Panc1 (cell line): ENCODE results near the gene ATXN10. TPM values are rescaled to one million over a fixed set of nuclear protein-coding genes. Genes with fewer than 3 reads are reported as not detected.

ENCODE experiments used
- ATAC-seq: fragments of 200-7000 bp; cut with Tn5 transposase; 2 replicates; pipeline ENCODE4 v1.9.1; 2020; ENCODE audit warnings: mild to moderate bottlenecking, moderate library complexity
- BruUV-seq: library from RNA; stranded (reverse); fragments of 400-500 nt; replicated peaks from 2 replicates; lab custom pipeline; 2021; lab: Mats Ljungman, UMichigan
- CTCF ChIA-PET: fragments of 300-600 bp; sonication (Branson Sonifier 250); formaldehyde crosslinking; loops from one replicate; lab custom pipeline; 2022; ENCODE audit warnings: antibody characterized with exemption; lab: Charles Lee
- POLR2A ChIA-PET: fragments of 300-600 bp; sonication (Branson Sonifier 250); formaldehyde crosslinking; loops from one replicate; lab custom pipeline; 2022; ENCODE audit warnings: antibody characterized with exemption; lab: Charles Lee
- DNase-seq: peaks from one replicate; pipeline ENCODE4 v3.0.0-alpha.2; 2010; ENCODE audit warnings: low read depth, low spot score
- H3K27ac ChIP-seq: 2 replicates; pipeline ENCODE4 v1.5.1; 2011; ENCODE audit warnings: mild to moderate bottlenecking, low read length, inconsistent platforms
- H3K27me3 ChIP-seq: fragments of 200-500 bp; sonication (Bioruptor generic); 2 replicates; pipeline ENCODE4 v1.6.0; 2014; ENCODE audit warnings: low read length, inconsistent platforms; ENCODE audit not compliant: control insufficient read depth, insufficient read depth
- H3K36me3 ChIP-seq: fragments of 200-500 bp; sonication (Bioruptor generic); 2 replicates; pipeline ENCODE4 v1.5.1; 2014; ENCODE audit warnings: inconsistent platforms, mild to moderate bottlenecking, low read length, moderate library complexity; ENCODE audit not compliant: control insufficient read depth, insufficient read depth
- H3K4me1 ChIP-seq: 2 replicates; pipeline ENCODE4 v1.5.1; 2011; ENCODE audit warnings: inconsistent platforms, mild to moderate bottlenecking, low read length, moderate library complexity; ENCODE audit not compliant: control insufficient read depth, insufficient read depth
- H3K4me3 ChIP-seq, 2 experiments: 2 replicates each; pipeline ENCODE4 v1.5.1; 2011 to 2012; ENCODE audit warnings: low read depth in 2 of 2, low read length in 2 of 2, mild to moderate bottlenecking in 2 of 2, inconsistent platforms in 1 of 2, moderate library complexity in 1 of 2
- H3K9me3 ChIP-seq: fragments of 200-500 bp; sonication (Bioruptor generic); 2 replicates; pipeline ENCODE4 v1.5.1; 2014; ENCODE audit warnings: low read depth, mild to moderate bottlenecking, inconsistent platforms, low read length, moderate library complexity; ENCODE audit not compliant: control insufficient read depth, insufficient read depth
- POLR2AphosphoS5 ChIP-seq: IDR thresholded peaks from 2 replicates; pipeline ENCODE4 v1.6.1; 2012; ENCODE audit warnings: mild to moderate bottlenecking, low read depth, low read length, moderate library complexity
- SIN3A ChIP-seq: IDR thresholded peaks from 2 replicates; pipeline ENCODE4 v1.6.1; 2012; ENCODE audit warnings: low read depth, mild to moderate bottlenecking, low read length, moderate library complexity, borderline replicate concordance; ENCODE audit not compliant: insufficient read depth
- TCF7L2 ChIP-seq: IDR thresholded peaks from 2 replicates; pipeline ENCODE4 v1.6.1; 2011; ENCODE audit warnings: mild to moderate bottlenecking, low read depth, low read length, inconsistent platforms
- in situ Hi-C: cut with HindIII; loops from 2 replicates; pipeline ENCODE4 v1.10.0; 2016; ENCODE audit warnings: low sequenced_read_pairs, low pct_unique_long_range_greater_than_20kb
- intact Hi-C: fragments of 100-400 bp; cut with micrococcal nuclease; formaldehyde crosslinking; loops from one replicate; pipeline ENCODE4 v1.10.0; 2022; ENCODE audit not compliant: unreplicated experiment
- total RNA-seq: library from RNA; stranded (reverse); gene quantifications from one replicate; pipeline ENCODE4 v1.2.1, GENCODE V29; 2021; ENCODE audit not compliant: unreplicated experiment
- TF ChIP-seq, protein P1 (sequence below): fragments of 450-650 bp; IDR thresholded peaks from 2 replicates; pipeline ENCODE4 v1.5.1; 2017; ENCODE audit warnings: mild to moderate bottlenecking
- TF ChIP-seq, protein P2 (sequence below), 2 experiments: IDR thresholded peaks; 2 replicates each; pipeline ENCODE4 v1.6.1; 2011 to 2012; ENCODE audit warnings: low read depth in 2 of 2, control low read depth in 1 of 2, low read length in 1 of 2, mild to moderate bottlenecking in 1 of 2, moderate library complexity in 1 of 2; ENCODE audit not compliant: insufficient read depth in 1 of 2

The ATXN10 gene
- total RNA-seq, 1 experiment from 2014 or later = 184 TPM

DNA sequence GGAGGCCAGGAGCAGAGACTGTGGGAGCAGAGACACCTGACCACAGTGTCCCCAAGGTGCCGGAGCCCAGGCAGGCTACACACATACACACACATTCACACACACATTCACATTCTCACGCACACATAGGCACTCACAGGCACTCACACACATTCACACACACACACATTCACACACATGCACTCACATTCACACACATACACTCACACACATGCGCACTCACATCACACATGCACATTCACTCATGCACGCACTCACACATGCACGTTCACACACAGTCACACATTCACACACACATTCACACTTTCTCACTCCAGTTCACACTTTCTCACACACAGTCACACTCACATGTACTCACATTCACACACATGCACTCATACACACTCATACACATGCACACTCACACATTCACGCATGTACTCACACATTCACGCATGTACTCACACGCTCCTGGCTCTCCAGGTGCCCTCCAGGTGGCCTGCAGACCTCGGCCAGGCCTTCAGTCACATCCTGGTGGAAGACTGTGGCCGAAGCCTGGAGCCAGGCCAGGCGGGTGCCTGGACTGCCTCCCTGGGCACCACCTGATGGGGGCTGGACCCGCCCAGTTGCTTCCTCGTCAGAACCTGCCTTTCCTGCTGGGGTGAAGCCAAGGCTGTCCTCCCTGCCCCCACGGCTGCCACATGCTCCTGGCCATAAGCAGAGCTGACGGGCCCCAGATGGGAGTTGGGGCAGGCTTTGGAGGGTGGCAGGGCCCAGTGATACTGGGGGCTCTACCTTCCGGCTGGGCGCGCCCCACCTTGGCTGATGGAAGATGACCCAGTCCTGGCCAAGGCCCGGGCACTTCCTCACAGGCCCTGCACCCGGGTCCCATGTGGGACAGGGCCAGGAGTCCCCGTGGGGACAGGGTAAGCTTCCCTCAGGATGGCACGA lies 215.8 kb downstream of the ATXN10 start (continued):
- no peak for TF ChIP-seq SIN3A

DNA sequence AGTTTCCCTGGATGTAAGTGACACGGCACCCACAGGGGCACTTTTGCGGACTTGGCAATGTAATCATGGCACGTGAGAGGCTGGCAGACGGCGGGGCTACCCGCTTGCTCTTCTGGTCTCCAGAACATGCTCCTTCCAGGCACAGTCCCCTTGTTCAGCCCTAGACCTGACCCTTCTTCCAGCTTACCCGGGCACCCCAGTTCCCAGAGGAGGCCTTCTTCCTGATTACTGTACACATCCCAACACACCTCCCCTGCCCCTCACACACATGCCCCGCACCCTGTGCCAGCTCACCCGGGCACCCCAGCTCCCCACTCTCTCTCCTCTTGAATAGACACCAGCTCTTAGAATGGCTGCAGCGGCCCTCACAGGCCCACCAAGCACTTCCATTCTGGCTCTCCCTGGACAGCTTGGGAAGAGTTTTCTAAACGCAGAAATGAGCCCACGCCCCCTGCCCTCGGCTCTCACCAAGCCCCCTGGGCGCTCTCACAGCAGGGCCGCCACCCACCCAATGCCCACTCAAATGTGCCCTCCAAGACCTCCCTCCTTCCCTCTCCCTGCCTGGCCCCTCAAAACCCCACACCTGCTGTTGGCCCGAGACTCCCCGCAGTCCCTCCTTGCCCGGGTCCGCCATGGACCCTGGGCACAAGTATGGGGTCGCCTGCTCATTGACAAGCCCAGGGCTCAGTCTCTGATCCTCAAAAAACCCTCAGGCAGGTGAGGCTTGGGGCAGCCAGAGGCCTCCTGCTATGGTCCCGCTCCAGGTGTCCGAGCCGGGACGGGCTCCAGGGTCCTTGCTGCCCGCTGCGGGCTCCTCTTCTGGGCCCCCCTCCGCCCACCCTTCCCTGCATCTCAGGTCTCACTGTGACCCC lies 216.8 kb downstream of the ATXN10 start:
- ATAC-seq (no peak), DNase-seq (no peak)
- H3K27ac ChIP-seq = no peak overlapping the region
- no peaks in the 10 kb centered on the region for H3K27me3 ChIP-seq
- no TSS peak for BruUV-seq
- H3K36me3 ChIP-seq = no peaks in the 10 kb centered on the region
- ChIA-PET POLR2A (no interaction called here), CTCF (no interaction called here)
- no peaks in the 10 kb centered on the region for H3K9me3 ChIP-seq
- no peak for TF ChIP-seq SIN3A
- no peak for TF ChIP-seq TCF7L2
- TF ChIP-seq, protein P1, sequence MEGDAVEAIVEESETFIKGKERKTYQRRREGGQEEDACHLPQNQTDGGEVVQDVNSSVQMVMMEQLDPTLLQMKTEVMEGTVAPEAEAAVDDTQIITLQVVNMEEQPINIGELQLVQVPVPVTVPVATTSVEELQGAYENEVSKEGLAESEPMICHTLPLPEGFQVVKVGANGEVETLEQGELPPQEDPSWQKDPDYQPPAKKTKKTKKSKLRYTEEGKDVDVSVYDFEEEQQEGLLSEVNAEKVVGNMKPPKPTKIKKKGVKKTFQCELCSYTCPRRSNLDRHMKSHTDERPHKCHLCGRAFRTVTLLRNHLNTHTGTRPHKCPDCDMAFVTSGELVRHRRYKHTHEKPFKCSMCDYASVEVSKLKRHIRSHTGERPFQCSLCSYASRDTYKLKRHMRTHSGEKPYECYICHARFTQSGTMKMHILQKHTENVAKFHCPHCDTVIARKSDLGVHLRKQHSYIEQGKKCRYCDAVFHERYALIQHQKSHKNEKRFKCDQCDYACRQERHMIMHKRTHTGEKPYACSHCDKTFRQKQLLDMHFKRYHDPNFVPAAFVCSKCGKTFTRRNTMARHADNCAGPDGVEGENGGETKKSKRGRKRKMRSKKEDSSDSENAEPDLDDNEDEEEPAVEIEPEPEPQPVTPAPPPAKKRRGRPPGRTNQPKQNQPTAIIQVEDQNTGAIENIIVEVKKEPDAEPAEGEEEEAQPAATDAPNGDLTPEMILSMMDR = no peak
- TF ChIP-seq POLR2AphosphoS5 = no peak
- TF ChIP-seq, protein P2, sequence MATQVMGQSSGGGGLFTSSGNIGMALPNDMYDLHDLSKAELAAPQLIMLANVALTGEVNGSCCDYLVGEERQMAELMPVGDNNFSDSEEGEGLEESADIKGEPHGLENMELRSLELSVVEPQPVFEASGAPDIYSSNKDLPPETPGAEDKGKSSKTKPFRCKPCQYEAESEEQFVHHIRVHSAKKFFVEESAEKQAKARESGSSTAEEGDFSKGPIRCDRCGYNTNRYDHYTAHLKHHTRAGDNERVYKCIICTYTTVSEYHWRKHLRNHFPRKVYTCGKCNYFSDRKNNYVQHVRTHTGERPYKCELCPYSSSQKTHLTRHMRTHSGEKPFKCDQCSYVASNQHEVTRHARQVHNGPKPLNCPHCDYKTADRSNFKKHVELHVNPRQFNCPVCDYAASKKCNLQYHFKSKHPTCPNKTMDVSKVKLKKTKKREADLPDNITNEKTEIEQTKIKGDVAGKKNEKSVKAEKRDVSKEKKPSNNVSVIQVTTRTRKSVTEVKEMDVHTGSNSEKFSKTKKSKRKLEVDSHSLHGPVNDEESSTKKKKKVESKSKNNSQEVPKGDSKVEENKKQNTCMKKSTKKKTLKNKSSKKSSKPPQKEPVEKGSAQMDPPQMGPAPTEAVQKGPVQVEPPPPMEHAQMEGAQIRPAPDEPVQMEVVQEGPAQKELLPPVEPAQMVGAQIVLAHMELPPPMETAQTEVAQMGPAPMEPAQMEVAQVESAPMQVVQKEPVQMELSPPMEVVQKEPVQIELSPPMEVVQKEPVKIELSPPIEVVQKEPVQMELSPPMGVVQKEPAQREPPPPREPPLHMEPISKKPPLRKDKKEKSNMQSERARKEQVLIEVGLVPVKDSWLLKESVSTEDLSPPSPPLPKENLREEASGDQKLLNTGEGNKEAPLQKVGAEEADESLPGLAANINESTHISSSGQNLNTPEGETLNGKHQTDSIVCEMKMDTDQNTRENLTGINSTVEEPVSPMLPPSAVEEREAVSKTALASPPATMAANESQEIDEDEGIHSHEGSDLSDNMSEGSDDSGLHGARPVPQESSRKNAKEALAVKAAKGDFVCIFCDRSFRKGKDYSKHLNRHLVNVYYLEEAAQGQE (IDR thresholded peaks at IDR 0.05; ENCODE audit: insufficient read depth in 1 of 2, low read depth in 2 of 2, low read length in 1 of 2) = no peak
- no peak overlapping the region for H3K4me3 ChIP-seq
- in situ Hi-C loops = no loop called here
- intact Hi-C loops = no loop called here
- H3K4me1 ChIP-seq = no peaks in the 10 kb centered on the region

DNA sequence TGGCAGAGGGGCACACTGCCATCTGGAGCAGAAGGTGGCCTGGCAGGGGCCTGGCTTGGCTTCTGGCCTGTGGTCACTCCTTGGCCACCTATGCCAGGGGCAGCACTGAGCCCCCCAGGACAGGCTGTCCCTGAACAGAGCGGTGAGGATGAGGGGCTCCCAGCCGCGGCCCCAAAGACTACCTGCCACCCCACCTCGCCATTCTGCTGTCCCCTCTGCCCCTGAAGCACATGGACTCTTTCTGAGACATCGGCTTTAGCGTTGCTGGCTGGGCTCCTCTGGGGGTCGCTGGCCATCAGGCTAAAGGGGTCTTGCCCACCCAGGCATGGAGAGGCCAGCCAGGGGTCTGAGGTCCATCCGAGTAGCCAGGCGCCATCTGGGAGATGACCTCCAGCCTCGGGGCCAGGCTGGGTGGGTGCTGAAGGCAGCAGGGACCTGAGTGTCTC lies 217.5 kb downstream of the ATXN10 start:
- Histone ChIP-seq H3K4me1 (no peaks in the 10 kb centered on the region), H3K36me3 (no peaks in the 10 kb centered on the region), H3K27me3 (no peaks in the 10 kb centered on the region), H3K4me3 (no peak overlapping the region), H3K27ac (no peak overlapping the region), H3K9me3 (no peaks in the 10 kb centered on the region)
- in situ Hi-C loops = no loop called here
- POLR2A ChIA-PET = no interaction called here
- TF ChIP-seq, protein P1 = no peak
- DNase-seq (no peak), ATAC-seq (no peak)
- CTCF ChIA-PET = no interaction called here
- no TSS peak for BruUV-seq
- intact Hi-C loops = no loop called here
